Iris pigment epithelial cell (primary cell): ENCODE measurements around the gene ADORA2B.
A peak's percentile ranks its signal among the peaks of the same experiment; 100 is the strongest.
"Not testable (repeated sequence)": the region's sequence is repeated elsewhere in the genome, so short reads cannot be mapped to it uniquely, and the experiment has no call there.

ENCODE experiments used
- DNase-seq: peaks from one replicate; pipeline ENCODE4 v3.0.0-alpha.2; 2011; ENCODE audit warnings: low read depth

ADORA2B gene

DNA sequence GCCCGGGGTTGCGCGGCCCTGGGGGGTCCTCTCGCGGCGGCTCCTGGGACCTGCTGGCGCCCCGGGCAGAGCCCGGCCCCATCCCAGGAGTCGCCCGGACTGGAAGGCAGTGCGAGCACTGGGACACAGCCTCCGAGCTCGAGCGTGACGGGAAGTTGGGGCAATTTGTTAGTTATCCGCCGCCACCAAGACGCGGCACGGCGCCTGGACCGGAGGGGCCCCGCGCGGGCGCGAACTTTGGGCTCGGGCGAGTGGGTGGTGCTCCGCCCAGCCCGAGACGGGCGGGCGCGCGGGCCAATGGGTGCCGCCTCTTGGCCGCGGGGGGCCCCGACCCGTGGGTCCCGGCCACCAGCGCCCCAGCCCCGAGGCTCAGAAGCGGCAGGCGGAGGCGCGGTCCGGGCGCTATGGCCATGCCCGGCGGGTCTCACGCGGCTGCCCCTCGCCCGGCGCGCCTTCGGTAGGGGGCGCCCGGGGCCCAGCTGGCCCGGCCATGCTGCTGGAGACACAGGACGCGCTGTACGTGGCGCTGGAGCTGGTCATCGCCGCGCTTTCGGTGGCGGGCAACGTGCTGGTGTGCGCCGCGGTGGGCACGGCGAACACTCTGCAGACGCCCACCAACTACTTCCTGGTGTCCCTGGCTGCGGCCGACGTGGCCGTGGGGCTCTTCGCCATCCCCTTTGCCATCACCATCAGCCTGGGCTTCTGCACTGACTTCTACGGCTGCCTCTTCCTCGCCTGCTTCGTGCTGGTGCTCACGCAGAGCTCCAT is at the start of gene ADORA2B:
ADORA2B (plus strand) TSS at position 372 of the 768 bp plus-strand sequence; CDS start at position 491, 119 bp downstream.
- DNase-seq: peak; percentile 70

DNA sequence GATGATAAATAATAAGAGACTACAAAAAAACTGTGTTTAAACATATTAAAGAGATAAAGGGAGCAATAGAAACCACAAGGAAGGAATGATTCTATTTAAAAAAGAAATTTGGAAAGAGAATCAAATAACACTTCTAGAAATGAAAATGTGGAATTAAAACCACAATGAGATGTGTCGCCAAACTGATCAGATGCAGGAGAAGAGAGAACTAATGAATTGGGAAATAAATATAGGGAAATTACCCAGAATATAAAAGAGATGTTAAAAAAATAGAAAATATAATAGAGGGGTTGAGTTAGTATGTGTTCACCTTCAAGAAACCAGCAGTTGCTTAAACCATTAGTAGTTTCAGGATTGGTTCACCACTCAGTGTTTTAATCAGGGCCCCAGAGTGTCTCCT is 48.7 kb upstream of the ADORA2B start:
- no peak for DNase-seq

DNA sequence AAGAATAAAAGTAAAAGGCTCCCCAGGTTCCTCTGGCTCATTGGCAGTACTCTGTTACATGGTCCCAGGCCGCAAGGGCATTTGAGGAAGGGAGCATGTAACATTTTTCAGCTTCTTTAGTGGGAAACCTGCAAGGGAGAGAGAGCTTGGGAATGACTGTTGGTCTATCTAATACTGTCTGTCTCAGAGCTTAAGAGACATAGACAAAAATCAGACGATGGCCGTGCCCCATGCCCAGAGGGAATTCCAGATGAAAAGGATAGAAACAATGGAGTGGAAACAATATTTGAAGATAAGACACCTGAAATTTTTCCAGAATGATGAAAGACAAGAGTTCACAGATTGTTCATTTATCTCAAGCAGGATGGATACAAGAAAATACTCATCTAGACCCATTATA is 48.1 kb upstream of the ADORA2B start:
- DNase-seq: no peak

DNA sequence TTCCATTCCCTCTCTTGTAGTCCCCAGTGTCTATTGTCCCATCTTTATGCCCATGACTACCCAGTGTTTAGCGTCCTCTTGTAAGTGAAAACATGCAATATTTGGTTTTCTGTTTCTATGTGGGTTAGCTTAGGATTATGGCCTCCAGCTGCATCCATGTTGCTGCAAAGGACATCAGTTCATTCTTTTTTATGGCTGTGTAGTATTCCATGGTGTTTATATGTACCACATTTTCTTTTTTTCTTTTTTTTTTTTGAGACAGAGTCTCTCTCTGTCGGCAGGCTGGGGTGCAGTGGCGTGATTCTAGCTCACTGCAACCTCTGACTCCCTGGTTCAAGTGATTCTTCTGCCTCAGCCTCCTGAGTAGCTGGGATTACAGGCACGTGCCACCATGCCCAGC is 45.3 kb upstream of the ADORA2B start:
- not testable (repeated sequence) for DNase-seq

DNA sequence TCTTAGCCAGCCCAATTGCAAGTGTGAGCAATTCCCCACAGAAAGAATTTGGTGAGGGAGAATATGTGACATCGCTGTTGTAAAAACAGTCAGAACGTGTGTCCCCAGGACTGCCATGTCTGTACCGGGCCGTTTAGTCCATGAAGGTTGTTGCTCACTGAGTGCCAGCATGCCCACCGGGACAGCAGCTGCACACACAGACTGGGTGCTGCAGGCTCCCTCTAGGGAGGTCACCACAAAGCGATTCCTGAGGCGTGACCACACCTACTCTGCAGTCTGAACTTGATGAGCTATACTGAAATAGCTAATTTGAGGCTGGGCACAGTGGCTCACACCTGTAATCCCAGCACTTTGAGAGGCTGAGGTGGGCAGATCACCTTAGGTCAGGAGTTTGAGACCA is 44.1 kb upstream of the ADORA2B start:
- no peak for DNase-seq

DNA sequence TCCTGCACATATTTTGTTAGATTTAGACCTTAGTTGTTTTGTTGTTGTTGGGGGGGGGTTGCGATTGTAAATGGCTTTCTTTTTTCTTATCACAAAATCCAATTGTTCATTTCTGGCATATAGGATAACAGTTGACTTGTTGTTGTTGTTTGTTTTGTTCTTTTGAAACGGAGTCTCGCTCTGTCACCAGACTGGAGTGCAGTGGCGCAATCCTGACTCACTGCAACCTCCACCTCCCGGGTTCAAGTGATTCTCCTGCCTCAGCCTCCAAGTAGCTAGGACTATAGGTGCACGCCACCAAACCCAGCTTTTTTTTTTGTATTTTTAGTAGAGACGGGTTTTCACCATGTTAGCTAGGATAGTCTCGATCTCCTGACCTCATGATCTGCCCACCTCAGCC is 39.7 kb upstream of the ADORA2B start:
- DNase-seq: not testable (repeated sequence)

DNA sequence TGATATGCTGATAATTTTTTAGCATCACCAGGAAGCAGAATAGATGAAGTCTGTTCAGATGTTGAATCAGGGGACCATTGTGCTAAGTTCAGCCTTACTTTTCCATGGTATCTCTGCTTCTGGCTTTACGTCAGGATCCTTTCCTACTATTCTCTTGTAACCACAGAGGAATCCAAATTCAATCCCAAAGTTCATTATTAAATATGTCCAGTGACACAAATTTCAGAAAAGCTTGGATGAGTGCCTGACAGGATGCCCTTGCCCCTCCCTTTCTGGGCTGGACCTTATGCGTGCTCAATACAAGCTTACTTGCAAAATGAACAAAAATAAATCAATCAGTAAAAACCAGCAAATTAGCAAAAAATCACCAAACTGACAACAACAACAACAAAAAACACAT is 37.6 kb upstream of the ADORA2B start:
- no peak for DNase-seq

DNA sequence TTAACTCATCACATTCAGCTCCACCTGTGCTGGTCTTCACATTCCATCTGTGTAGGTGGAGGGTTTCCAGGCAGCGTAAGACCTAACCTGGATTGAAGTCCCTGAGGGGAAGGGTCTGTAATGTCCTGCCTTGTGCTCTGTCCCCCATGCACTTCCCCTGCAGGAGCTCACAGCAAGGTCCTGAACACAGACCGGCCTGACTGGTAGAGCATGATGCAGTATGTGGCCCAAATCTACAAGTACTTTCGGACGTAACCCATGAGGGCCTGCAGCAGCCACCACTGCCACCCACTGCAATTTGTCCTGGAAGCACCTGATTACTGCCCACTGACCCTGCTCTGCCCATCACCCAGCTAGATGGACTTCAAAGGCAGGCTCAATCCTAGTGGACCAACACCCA is 36.6 kb upstream of the ADORA2B start:
- DNase-seq: no peak

DNA sequence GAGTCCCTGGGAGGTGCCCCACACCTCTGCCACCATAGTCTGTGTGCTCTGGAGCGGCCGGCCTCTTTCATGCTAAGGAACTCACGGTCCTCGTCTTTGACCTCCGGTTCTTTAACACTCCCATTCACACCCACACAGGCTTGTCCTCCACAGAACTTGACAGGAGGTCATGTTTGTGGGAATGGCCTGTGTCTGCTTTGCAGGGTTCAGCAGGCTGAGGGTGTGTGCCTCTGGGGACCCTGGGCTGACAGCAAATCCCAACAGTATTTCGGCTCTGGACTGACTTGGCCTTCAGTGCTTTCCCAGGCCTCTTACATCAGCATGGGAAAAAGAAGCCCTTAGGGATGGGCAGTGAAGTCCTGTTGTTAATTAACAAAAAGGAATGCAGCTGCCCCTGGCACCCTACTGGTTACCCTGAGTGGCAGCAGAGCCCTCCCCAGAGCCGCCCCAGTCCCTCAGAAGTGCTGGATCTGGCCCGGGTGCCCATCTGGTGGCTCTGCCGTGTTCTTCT is 35.4 kb upstream of the ADORA2B start:
- no peak for DNase-seq

DNA sequence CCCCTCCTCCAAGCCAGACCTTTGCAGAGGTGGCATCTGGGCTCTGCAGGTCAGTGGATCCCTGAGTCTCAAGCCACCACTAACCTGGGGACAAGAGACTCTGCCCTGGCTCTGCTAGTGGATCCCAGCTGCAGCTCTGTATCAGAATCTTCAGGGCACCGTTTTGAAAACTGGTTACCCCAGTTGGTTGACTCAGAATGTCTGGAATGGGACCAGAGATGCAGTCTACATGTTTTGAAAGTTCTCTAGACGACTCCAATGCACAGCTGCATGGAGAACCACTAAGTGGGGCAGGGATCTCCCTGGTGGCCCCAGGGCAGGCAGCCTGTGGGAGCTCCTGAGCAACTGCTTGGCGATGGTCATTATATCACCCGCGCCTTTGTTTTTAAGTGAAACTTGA is 34.1 kb upstream of the ADORA2B start:
- peak; percentile 27 for DNase-seq

DNA sequence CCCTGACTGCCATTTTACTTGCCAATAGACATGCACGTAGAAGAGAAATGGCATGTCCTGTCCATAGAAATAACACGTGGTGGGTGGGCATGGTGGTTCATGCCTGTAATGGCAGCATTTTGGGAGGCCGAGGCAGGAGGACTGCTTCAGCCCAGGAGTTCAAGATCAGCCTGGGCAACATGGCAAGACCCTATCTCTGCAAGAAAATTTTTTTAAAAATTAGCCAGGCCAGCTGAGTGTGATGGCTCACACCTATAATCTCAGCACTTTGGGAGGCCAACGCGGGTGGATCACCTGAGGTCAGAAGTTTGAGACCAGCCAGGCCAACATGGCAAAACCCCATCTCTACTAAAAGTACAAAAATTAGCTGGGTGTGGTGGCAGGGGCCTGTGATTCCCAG is 33.2 kb upstream of the ADORA2B start:
- DNase-seq: not testable (repeated sequence)

DNA sequence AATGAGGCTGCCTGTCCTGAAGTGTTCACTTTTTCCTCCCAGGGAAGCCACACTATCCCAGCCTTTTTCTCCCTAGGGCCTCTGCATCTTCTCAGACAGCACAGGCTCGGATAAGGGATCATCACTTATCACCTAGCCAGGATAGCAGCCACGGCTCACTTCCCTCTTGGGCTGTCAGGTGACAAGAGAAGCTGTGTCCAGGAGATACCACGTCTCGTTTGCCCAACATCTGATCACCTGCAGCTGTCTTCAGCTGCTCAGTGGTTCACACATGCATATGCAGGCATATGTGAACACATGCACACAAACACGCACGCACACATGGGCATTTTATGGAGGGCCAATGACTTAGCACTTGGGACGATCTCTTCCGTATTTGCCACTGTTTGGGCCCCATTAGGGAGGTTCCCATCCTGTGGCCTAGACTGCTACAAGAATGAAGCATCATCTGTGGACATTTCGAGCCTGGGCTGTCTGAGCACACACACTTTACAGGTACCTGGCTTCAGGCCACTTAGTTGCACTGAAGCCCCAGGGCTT is 32.4 kb upstream of the ADORA2B start:
- no peak for DNase-seq

DNA sequence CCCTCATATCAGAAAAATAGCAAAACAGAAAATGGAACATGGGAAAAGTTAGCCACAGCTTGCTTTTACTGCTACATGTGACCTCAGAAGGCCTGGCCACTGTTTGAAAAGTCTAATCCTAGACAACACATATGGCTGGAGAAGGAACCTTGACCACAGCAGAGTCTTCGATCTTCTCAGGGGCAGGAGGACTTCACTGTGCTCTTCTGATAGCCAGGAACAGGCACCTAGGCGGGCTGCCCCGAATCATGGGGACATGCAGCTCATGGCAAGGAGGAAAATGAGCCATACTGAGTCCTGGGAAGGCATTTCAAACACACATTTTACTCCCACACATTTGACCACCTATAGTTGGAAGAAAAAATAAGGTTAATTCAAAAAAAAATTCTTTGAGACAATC is 31.1 kb upstream of the ADORA2B start:
- no peak for DNase-seq

DNA sequence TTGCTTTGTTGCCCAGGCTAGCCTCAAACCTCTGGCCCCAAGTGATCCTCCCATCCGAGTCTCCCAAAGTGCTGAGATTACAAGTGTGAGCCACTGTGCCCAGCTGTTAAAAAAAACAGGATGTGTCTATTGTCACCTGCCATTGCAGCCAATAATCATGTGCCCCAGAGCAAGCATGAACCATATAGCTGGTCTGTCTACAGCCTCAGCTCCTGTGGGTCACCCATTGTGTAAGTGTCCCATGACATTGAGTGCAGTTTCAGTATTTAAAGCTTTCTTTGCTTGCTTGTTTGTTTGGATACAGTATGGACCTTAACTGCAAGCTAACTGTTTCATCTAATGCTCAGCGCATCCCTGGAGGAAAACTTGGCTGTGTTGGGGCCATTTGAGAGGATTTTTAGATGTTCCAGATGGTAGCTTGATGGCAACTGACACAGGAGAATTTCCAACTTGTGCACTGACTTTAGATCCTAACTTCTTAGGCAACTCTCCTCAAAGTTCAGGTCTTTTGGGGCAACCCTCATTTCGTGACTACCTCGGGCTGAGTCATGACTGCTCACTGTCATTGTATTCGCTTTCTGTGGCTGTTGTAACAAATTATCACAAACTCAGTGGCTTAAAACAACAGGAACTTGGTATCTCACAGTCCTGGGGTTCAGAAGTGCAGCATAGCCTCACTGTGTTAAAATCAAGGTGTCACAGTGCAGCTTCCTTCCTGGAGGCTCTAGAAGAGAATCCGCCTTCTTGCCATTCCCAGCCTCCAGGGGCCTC is 30.3 kb upstream of the ADORA2B start:
- DNase-seq: peak; percentile 30

DNA sequence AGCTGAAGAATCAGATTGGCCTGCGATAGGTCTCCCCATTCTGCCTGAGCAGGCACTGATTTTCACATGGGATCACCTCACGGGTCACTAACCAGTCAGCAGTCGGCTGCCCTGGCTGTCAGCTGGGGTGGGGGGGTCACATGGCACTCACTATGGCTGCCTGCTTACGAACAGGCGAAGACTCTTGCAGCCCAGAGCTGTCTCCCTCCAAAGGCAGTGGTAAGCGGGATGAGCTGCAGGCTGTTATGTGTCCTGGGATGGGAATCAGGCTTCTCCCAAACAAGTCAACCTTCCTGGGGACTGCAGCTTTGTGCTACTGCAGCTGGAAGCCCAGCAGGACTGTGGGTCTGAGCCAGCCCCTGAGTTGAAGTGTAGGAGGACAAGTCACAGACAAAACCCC is 29.0 kb upstream of the ADORA2B start:
- no peak for DNase-seq

DNA sequence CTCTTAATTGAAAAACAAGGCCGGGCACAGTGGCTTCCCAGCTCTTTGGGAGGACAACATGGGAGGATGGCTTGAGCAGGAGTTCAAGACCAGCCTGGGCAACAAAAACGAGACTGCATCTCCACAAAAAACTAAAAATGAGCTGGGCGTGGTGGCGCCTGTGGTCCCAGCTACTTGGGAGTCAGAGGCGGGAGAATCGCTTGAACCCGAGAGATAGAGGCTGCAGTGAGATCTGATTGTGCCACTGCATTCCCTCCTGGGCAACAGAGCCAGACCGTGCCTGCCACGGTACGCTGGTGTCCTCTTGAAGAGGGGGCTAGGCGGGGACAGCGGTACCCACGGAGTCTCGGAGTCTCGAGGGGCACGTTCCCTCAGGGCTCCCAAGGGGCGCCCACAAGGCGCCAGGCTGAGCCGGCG is 27.9 kb upstream of the ADORA2B start:
- no peak for DNase-seq

DNA sequence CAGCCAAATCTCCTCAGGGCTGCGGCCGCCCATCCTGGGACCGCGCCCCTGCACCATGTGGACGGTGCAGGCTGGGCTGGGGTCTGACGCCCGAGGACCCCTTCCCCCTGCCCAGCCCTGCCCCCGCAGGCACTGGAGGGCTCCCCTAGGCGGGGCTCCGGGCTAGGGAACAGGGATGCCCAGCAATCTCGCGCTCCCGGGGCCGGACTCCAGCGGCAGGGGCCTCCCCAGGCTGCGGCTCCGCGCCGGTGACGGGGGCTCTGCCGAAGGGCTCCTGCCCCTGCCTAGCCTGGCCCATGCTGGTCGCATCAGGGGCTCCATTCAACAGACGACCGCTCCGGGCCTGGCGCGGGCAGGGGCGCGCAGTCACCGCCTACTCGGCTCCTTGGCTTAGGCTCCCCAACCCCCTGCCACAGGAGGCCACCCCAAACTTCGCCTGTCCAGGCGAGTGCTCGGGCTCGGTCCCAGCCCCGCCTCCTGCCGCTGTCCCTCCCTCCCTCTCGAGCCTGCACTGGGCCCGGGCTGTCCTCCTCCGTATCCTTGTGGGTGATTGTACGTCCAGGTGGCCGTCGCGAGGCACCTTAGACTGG is 27.4 kb upstream of the ADORA2B start:
- DNase-seq: no peak

DNA sequence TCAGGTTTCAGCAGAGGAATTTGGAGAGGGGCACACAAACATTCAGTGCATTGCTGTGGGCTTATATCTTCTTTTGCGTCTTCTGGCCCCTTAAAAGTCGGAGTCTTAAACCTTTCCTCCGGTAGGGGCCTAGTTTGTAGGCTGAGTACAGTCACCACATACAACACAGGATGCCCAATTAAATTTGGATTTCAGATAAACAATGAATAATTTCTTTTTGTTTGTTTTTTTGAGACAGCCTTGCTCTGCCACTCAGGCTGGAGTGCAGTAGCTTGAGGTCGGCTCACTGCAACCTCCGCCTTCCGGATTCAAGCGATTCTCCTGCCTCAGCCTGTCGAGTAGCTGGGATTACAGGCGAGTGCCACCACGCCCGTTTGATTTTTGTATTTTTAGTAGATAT is 26.7 kb upstream of the ADORA2B start:
- no peak for DNase-seq

DNA sequence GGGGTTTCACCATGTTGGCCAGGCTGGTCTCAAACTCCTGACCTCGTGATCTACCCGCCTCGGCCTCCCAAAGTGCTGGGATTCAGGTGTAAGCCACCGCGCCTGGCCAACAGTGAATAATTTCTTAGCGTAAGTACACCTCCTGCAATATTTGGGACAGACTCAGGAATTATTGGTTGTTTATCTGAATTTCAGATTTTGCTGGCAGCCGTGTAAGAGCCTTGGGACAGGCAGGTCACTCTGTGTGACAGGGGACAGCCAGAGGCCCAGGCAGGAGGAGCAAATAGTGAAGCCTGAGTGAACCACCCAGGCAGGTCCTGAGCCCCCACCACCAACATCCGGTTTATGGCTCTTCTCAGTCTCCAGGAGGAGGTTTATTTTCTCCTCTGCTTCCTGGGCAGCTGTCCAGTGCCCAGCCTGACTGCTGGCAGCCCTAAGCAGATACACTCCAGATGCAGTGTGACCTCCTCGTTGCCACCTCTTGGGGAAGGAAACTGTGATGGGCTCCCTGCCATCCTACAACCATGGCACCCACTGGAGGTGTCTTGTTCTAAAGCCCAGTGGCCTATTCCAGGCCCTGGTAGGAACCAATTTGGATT is 26.2 kb upstream of the ADORA2B start:
- DNase-seq: no peak

DNA sequence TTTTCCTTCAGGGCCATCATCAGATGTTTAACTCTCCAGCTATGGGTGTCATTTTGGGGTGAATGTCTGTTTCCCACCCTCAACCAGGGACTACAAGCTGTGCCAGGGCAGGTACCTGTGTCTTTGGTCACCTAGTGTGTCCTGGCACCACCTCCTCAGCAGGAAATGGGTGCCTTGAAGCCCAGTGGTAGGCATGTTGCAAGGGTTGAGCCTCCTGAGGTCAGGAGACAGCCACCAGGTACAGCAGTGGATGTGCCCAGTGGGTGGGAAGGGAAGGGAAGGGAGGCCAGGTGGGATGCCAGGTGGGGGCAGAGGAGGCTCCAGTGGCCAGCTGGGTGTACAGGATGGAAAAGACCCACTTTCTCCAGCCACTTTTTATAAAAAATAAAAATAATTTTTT is 25.5 kb upstream of the ADORA2B start:
- no peak for DNase-seq

DNA sequence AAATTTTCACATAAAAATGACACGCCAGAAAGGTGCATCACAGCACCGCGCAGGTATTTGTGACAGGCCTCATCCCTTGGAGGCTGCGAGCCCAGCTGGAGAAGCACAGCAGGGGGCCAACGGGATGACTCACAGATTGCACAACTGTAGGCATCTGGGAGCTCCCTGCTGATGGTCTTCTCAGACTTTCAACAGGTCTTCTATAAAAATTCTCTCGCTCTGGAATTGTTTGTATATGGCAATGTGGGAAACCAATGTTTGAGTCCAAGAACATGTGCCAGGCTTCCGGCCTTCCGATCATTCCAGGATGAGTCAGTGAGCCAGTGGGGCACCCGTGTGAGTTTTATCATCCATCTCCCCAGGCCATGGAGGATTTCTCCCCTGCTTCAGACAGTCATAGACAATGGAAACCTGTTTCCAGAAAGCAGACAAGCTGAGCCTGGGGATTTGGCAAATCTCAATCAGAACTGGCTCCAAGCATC is 24.1 kb upstream of the ADORA2B start:
- DNase-seq: peak; percentile 95

DNA sequence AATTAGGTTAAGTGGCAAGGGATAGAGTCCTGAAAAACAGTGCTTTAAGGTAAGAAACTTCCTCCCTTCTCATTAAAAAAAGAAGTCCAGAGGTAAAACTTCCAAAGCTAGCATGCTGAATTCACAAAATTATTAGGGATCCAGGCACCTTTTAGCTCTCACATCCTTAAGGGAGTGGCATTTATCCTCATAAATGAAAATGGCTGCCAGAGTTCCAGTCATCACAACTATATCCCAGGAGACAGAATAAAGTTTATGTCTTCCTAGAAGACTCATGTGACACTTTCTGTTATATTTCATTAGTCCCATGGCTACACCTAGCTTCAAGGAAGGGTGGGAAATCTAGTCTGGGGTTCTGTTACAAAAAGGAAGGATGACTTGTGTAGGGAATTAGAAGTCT is 23.3 kb upstream of the ADORA2B start:
- no peak for DNase-seq
